GM12878 (cell line): ENCODE measurements around the gene SCAMP5. TPM values are rescaled to one million over a fixed set of nuclear protein-coding genes. Genes with fewer than 3 reads are reported as not detected.

Experiments
- ATAC-seq: fragments of 200-7000 bp; cut with Tn5 transposase; 3 replicates; pipeline ENCODE4 v1.9.1; 2020; ENCODE audit warnings: mild to moderate bottlenecking, moderate library complexity
- BruUV-seq: library from RNA; stranded (reverse); fragments of 400-500 nt; replicated peaks from 2 replicates; lab custom pipeline; 2021; lab: Mats Ljungman, UMichigan
- CTCF ChIA-PET: fragments of 300-600 bp; sonication (Branson Sonifier 250); formaldehyde crosslinking; extraction: SDS; loops from one replicate; lab custom pipeline; 2021; ENCODE audit warnings: inconsistent platforms; lab: Yijun Ruan, JAX
- POLR2A ChIA-PET: fragments of 350-600 bp; formaldehyde crosslinking; extraction: SDS; loops from one replicate; lab custom pipeline; 2021; ENCODE audit warnings: inconsistent platforms; lab: Charles Lee
- RAD21 ChIA-PET: fragments of 300-600 bp; sonication (Branson Sonifier 250); formaldehyde crosslinking; loops from one replicate; lab custom pipeline; 2023; ENCODE audit warnings: antibody characterized with exemption; ENCODE audit not compliant: unreplicated experiment; lab: Charles Lee
- SMC1A ChIA-PET: fragments of 300-600 bp; sonication (Branson Sonifier 250); formaldehyde crosslinking; loops from one replicate; lab custom pipeline; 2023; ENCODE audit not compliant: unreplicated experiment, uncharacterized antibody; lab: Charles Lee
- DNase-seq: peaks from one replicate; pipeline ENCODE4 v3.0.0-alpha.2; 2011; ENCODE audit warnings: low read depth, low spot score
- FAIRE-seq: peaks from 3 replicates; lab custom pipeline; 2011; peaks lifted over from hg19 to GRCh38; lab: Jason Lieb, UNC
- H2AFZ ChIP-seq: 2 replicates; pipeline ENCODE4 v1.6.0; 2011; ENCODE audit warnings: low read depth, low read length, control low read depth; ENCODE audit not compliant: control insufficient read depth
- H3K27ac ChIP-seq: 2 replicates; pipeline ENCODE4 v1.5.1; 2011; ENCODE audit warnings: control low read depth; ENCODE audit not compliant: control insufficient read depth, insufficient read depth
- H3K27me3 ChIP-seq, 2 experiments: replicated peaks in 1 of 2; 2 replicates each; pipeline versions ENCODE4 v1.6.0 to v1.6.1; 2011; ENCODE audit warnings: low read length in 1 of 2; ENCODE audit not compliant: control insufficient read depth in 2 of 2, insufficient read depth in 2 of 2
- H3K36me3 ChIP-seq, 2 experiments: 2 replicates each; pipeline ENCODE4 v1.5.1; 2011; ENCODE audit warnings: low read length in 1 of 2; ENCODE audit not compliant: control insufficient read depth in 2 of 2, insufficient read depth in 2 of 2
- H3K4me1 ChIP-seq: 2 replicates; pipeline ENCODE4 v1.6.1; 2011; ENCODE audit warnings: mild to moderate bottlenecking, low read length, moderate library complexity, mixed read lengths; ENCODE audit not compliant: control insufficient read depth, insufficient read depth
- H3K4me2 ChIP-seq: 2 replicates; pipeline ENCODE4 v1.6.0; 2011; ENCODE audit warnings: control low read depth; ENCODE audit not compliant: control insufficient read depth, insufficient read depth
- H3K4me3 ChIP-seq: fragments of 200-600 bp; sonication (generic); 2 replicates; pipeline ENCODE4 v1.5.1; 2016
- H3K79me2 ChIP-seq: 2 replicates; pipeline ENCODE4 v1.6.0; 2011; ENCODE audit warnings: low read length; ENCODE audit not compliant: control insufficient read depth, insufficient read depth
- H3K9ac ChIP-seq: 2 replicates; pipeline ENCODE4 v1.8.0; 2011; ENCODE audit warnings: low read length, control low read depth, mixed read lengths; ENCODE audit not compliant: control insufficient read depth, insufficient read depth
- H3K9me3 ChIP-seq: replicated peaks from 3 replicates; pipeline ENCODE4 v1.5.1; 2011; ENCODE audit warnings: mild to moderate bottlenecking, low read length; ENCODE audit not compliant: control insufficient read depth, insufficient read depth
- H4K20me1 ChIP-seq: 2 replicates; pipeline ENCODE4 v1.6.0; 2011; ENCODE audit not compliant: control insufficient read depth, insufficient read depth
- BHLHE40 ChIP-seq, 2 experiments: fragments of 450-650 bp in 1 of 2; IDR thresholded peaks; 2 replicates each; pipeline ENCODE4 v1.6.1; 2011 to 2017; ENCODE audit warnings: low read depth in 2 of 2, borderline replicate concordance in 1 of 2, improper control_type of control experiment in 1 of 2, low read length in 1 of 2, mild to moderate bottlenecking in 1 of 2
- CEBPZ ChIP-seq: fragments of 150-350 bp; IDR thresholded peaks from 2 replicates; pipeline ENCODE4 v1.6.1; 2016; ENCODE audit warnings: low read depth, low read length
- CREM ChIP-seq: IDR thresholded peaks from 2 replicates; pipeline ENCODE4 v1.6.1; 2014; ENCODE audit warnings: antibody characterized with exemption, low read depth
- E2F4 ChIP-seq: IDR thresholded peaks from 2 replicates; pipeline ENCODE4 v1.6.1; 2012; ENCODE audit warnings: low read depth, low read length, improper control_type of control experiment
- GABPA ChIP-seq: IDR thresholded peaks from 2 replicates; pipeline ENCODE4 v1.6.1; 2014; ENCODE audit warnings: antibody characterized with exemption, low read depth, mild to moderate bottlenecking, inconsistent platforms
- JUNB ChIP-seq: IDR thresholded peaks from 2 replicates; pipeline ENCODE4 v1.6.1; 2016; ENCODE audit warnings: antibody characterized with exemption, mild to moderate bottlenecking
- KDM1A ChIP-seq: fragments of 200-600 bp; sonication (generic); IDR thresholded peaks from 2 replicates; pipeline ENCODE4 v1.6.1; 2016; ENCODE audit warnings: borderline replicate concordance
- NFXL1 ChIP-seq: fragments of 450-650 bp; IDR thresholded peaks from 2 replicates; pipeline ENCODE4 v1.6.1; 2017; ENCODE audit warnings: antibody characterized with exemption, mild to moderate bottlenecking, borderline replicate concordance
- PML ChIP-seq: IDR thresholded peaks from 2 replicates; pipeline ENCODE4 v1.6.1; 2012; ENCODE audit warnings: low read length, inconsistent platforms
- RELA ChIP-seq: fragments of 450-650 bp; IDR thresholded peaks from 2 replicates; pipeline ENCODE4 v1.8.0; 2014; ENCODE audit warnings: borderline replicate concordance; ENCODE audit not compliant: partially characterized antibody
- SIN3A ChIP-seq: IDR thresholded peaks from 2 replicates; pipeline ENCODE4 v1.6.1; 2012; ENCODE audit warnings: low read depth, low read length, improper control_type of control experiment
- TAF1 ChIP-seq: IDR thresholded peaks from 2 replicates; pipeline ENCODE4 v1.6.1; 2011; ENCODE audit warnings: mild to moderate bottlenecking, low read depth, low read length, borderline replicate concordance
- TARDBP ChIP-seq: IDR thresholded peaks from 2 replicates; pipeline ENCODE4 v1.6.1; 2016; ENCODE audit warnings: borderline replicate concordance
- TCF12 ChIP-seq: IDR thresholded peaks from 2 replicates; pipeline ENCODE4 v1.6.1; 2011; ENCODE audit warnings: low read depth, mild to moderate bottlenecking, low read length
- TCF3 ChIP-seq: IDR thresholded peaks from 2 replicates; pipeline ENCODE4 v1.6.1; 2012; ENCODE audit warnings: low read depth, mild to moderate bottlenecking, low read length, borderline replicate concordance; ENCODE audit not compliant: insufficient read depth
- TCF7 ChIP-seq: IDR thresholded peaks from 2 replicates; pipeline ENCODE4 v1.6.1; 2014; ENCODE audit warnings: antibody characterized with exemption, borderline replicate concordance
- YY1 ChIP-seq: IDR thresholded peaks from 2 replicates; pipeline ENCODE4 v1.6.1; 2011; ENCODE audit warnings: low read depth, mild to moderate bottlenecking, low read length
- ZNF384 ChIP-seq: IDR thresholded peaks from 2 replicates; pipeline ENCODE4 v1.6.1; 2012; ENCODE audit warnings: low read depth, mild to moderate bottlenecking, low read length, improper control_type of control experiment, borderline replicate concordance
- ZNF622 ChIP-seq: fragments of 450-650 bp; IDR thresholded peaks from 2 replicates; pipeline ENCODE4 v1.6.1; 2017; ENCODE audit warnings: mild to moderate bottlenecking, inconsistent platforms
- in situ Hi-C: fragments of 300-500 bp; cut with MboI; formaldehyde crosslinking; loops from 9 replicates; pipeline ENCODE4 v1.14.3; 2018; ENCODE audit warnings: mixed read lengths
- intact Hi-C: fragments of 100-400 bp; cut with micrococcal nuclease; formaldehyde crosslinking; loops from one replicate; pipeline ENCODE4 v1.14.2; 2022; ENCODE audit not compliant: unreplicated experiment
- polyA plus RNA-seq, 11 experiments: library from polyadenylated mRNA; depleted of rRNA in 4 of 11; unstranded in 6 of 11; stranded (reverse) in 5 of 11; fragments of >200 nt; fragmentation: Nextera tagmentation in 4 of 11; fragmentation: Illumina TruSeq in 1 of 11; extraction: Ambion mirVana in 4 of 11; extraction: Trizol in 1 of 11; gene quantifications; 1 replicate in 1 of 11; 2 replicates in 10 of 11; pipeline versions ENCODE4 v1.2.1 to v1.2.3, GENCODE V29; 2011 to 2016; ENCODE audit warnings: inconsistent platforms in 2 of 11, missing spikeins in 2 of 11, low read depth in 1 of 11
- total RNA-seq, 4 experiments: library from RNA; depleted of rRNA in 3 of 4; stranded (reverse); fragments of >200 nt in 3 of 4; fragmentation: Illumina TruSeq in 1 of 4; extraction: Trizol in 1 of 4; gene quantifications; 2 replicates each; pipeline versions ENCODE4 v1.2.1 to v1.2.3, GENCODE V29; 2013 to 2021

The SCAMP5 gene
- total and polyA plus RNA-seq, 10 of the 15 experiments (the other 5 are each of a cell fraction or from before 2014, with no cell fraction given), result 1.6 to 41.6 (median 16.9) TPM

GRCh38 chr15:74989527-74989926 is 5.8 kb upstream of the SCAMP5 start:
- ChIA-PET POLR2A (interaction anchor here (0.7 kb wide), 1 partner anchor 292 kb away, joined by 3 read pairs; no protein-coding TSS in a partner anchor), CTCF (interaction anchor here (0.6 to 1.6 kb wide), 2 partner anchors 20 to 221 kb away, joined by 3 to 4 read pairs; no protein-coding TSS in a partner anchor), RAD21 (interaction anchor here (0.7 kb wide), 1 partner anchor 25 kb away, joined by 3 read pairs; no protein-coding TSS in a partner anchor), SMC1A (interaction anchor here (1.0 to 1.6 kb wide), 2 partner anchors 39 to 120 kb away, joined by 3 to 6 read pairs; no protein-coding TSS in a partner anchor)
- no peaks in the 10 kb centered on the region for H3K4me1 ChIP-seq
- H3K27ac ChIP-seq, result no peak overlapping the region
- H3K27me3 ChIP-seq, result no peaks in the 10 kb centered on the region; a peak in 1 of 4 replicates
- no peak overlapping the region for H3K9ac ChIP-seq
- no peaks in the 10 kb centered on the region for H4K20me1 ChIP-seq
- H3K9me3 ChIP-seq, result no peaks in the 10 kb centered on the region
- no peak for FAIRE-seq
- TF ChIP-seq TCF7, result no peak
- no peak for TF ChIP-seq TARDBP
- no peak for TF ChIP-seq BHLHE40 (IDR thresholded peaks at IDR 0.05; ENCODE audit: borderline replicate concordance in 1 of 2, low read depth in 2 of 2, low read length in 1 of 2)
- TF ChIP-seq TCF3, result no peak
- no peak for TF ChIP-seq ZNF622
- no peak for TF ChIP-seq ZNF384
- no peak for TF ChIP-seq CREM
- TF ChIP-seq NFXL1, result no peak
- TF ChIP-seq TCF12, result no peak
- TF ChIP-seq RELA, result no peak
- TF ChIP-seq JUNB, result no peak
- TF ChIP-seq KDM1A, result no peak
- no peak for TF ChIP-seq CEBPZ
- TF ChIP-seq TAF1, result no peak
- no peak for TF ChIP-seq SIN3A
- TF ChIP-seq E2F4, result no peak
- TF ChIP-seq PML, result no peak
- no peak for TF ChIP-seq GABPA
- no peak for TF ChIP-seq YY1
- no peak overlapping the region for H2AFZ ChIP-seq
- H3K4me3 ChIP-seq, result no peak overlapping the region
- BruUV-seq, result no TSS peak
- H3K36me3 ChIP-seq, result no peaks in the 10 kb centered on the region
- no peak for ATAC-seq
- in situ Hi-C loops, result no loop called here
- no peaks in the 10 kb centered on the region for H3K79me2 ChIP-seq
- intact Hi-C loops, result loop anchor here (2.0 kb wide), 1 partner anchor 39 kb away; no protein-coding TSS in a partner anchor
- H3K4me2 ChIP-seq, result no peak overlapping the region
- DNase-seq, result no peak
